SK-N-SH treated with all-trans-retinoic acid at 6 μM for 48 hours (cell line): ENCODE data around the gene MLIP.

Experiments used
- ATAC-seq: fragments of 200-7000 bp; cut with Tn5 transposase; 3 replicates; pipeline ENCODE4 v1.9.1; 2020; ENCODE audit warnings: mild to moderate bottlenecking, moderate library complexity
- ARNTL ChIP-seq: fragments of 450-650 bp; formaldehyde crosslinking; IDR thresholded peaks from 2 replicates; pipeline ENCODE4 v1.5.0; 2020; ENCODE audit warnings: low read depth, mild to moderate bottlenecking, moderate library complexity, borderline replicate concordance
- BACH2 ChIP-seq: fragments of 250-450 bp; sonication (Bioruptor Pico); IDR thresholded peaks from 2 replicates; pipeline ENCODE4 v1.9.0; 2021; ENCODE audit warnings: mild to moderate bottlenecking, borderline replicate concordance
- ESRRG ChIP-seq: fragments of 250-450 bp; sonication (Bioruptor Pico); IDR thresholded peaks from 2 replicates; pipeline ENCODE4 v1.6.1; 2021; ENCODE audit warnings: mild to moderate bottlenecking
- GLIS3 ChIP-seq: fragments of 250-450 bp; sonication (Bioruptor Pico); IDR thresholded peaks from 2 replicates; pipeline ENCODE4 v1.5.0; 2020; ENCODE audit warnings: mild to moderate bottlenecking, moderate library complexity
- PPARA ChIP-seq: fragments of 250-450 bp; sonication (Bioruptor Pico); IDR thresholded peaks from 2 replicates; pipeline ENCODE4 v1.5.0; 2020; ENCODE audit warnings: mild to moderate bottlenecking, borderline replicate concordance
- SNAI2 ChIP-seq: fragments of 250-450 bp; sonication (Bioruptor Pico); IDR thresholded peaks from 2 replicates; pipeline ENCODE4 v1.5.0; 2020; ENCODE audit warnings: mild to moderate bottlenecking, moderate library complexity
- TCF4 ChIP-seq: fragments of 250-450 bp; sonication (Bioruptor Pico); IDR thresholded peaks from 2 replicates; pipeline ENCODE4 v1.8.0; 2021; ENCODE audit warnings: mild to moderate bottlenecking, moderate library complexity, borderline replicate concordance
- TOX ChIP-seq: fragments of 250-450 bp; sonication (Bioruptor Pico); IDR thresholded peaks from 2 replicates; pipeline ENCODE4 v1.8.0; 2021; ENCODE audit warnings: mild to moderate bottlenecking, moderate library complexity, borderline replicate concordance
- ZC3H10 ChIP-seq: fragments of 250-450 bp; sonication (Bioruptor Pico); IDR thresholded peaks from 2 replicates; pipeline ENCODE4 v1.5.1; 2021; ENCODE audit warnings: mild to moderate bottlenecking, moderate library complexity
- ZFP30 ChIP-seq: fragments of 450-650 bp; formaldehyde crosslinking; IDR thresholded peaks from 2 replicates; pipeline ENCODE4 v1.5.0; 2022; ENCODE audit warnings: mild to moderate bottlenecking, moderate library complexity
- ZNF70 ChIP-seq: fragments of 450-650 bp; formaldehyde crosslinking; IDR thresholded peaks from 2 replicates; pipeline ENCODE4 v1.5.0; 2020; ENCODE audit warnings: mild to moderate bottlenecking, moderate library complexity
- ZNF8 ChIP-seq: fragments of 450-650 bp; formaldehyde crosslinking; IDR thresholded peaks from 2 replicates; pipeline ENCODE4 v1.5.0; 2020; ENCODE audit warnings: mild to moderate bottlenecking, moderate library complexity
- TF ChIP-seq, protein P1 (sequence below): fragments of 250-450 bp; sonication (Bioruptor Pico); IDR thresholded peaks from 2 replicates; pipeline ENCODE4 v1.5.1; 2020; ENCODE audit warnings: low read depth, mild to moderate bottlenecking, moderate library complexity
- TF ChIP-seq, protein P2 (sequence below): fragments of 250-450 bp; sonication (Bioruptor Pico); IDR thresholded peaks from 2 replicates; pipeline ENCODE4 v1.5.1; 2021; ENCODE audit warnings: mild to moderate bottlenecking, moderate library complexity
- TF ChIP-seq, protein P3 (sequence below): fragments of 250-450 bp; sonication (Bioruptor Pico); IDR thresholded peaks from 2 replicates; pipeline ENCODE4 v1.8.0; 2020; ENCODE audit warnings: mild to moderate bottlenecking, moderate library complexity, borderline replicate concordance

Gene MLIP

DNA sequence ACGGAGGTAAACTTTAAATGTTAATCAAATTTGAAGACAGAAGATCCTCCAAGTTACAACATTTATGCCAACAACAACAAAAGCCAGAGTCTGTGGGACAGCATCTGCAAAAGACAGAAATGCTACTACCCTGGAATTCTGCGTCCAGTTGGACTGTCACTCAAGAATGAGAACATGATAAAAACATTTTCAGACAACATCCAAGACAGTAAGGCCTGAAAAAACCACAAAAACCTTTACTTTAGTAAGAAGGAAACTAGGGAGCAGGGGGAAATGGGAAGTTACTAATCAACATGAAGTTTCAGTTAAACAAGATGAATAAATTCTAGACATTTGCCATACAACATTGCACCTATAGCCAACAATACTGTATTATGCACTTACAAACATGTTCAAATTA is 77.6 kb downstream of the MLIP start (continued):
- TF ChIP-seq, protein P1, sequence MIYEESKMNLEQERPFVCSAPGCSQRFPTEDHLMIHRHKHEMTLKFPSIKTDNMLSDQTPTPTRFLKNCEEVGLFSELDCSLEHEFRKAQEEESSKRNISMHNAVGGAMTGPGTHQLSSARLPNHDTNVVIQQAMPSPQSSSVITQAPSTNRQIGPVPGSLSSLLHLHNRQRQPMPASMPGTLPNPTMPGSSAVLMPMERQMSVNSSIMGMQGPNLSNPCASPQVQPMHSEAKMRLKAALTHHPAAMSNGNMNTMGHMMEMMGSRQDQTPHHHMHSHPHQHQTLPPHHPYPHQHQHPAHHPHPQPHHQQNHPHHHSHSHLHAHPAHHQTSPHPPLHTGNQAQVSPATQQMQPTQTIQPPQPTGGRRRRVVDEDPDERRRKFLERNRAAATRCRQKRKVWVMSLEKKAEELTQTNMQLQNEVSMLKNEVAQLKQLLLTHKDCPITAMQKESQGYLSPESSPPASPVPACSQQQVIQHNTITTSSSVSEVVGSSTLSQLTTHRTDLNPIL (CRISPR knock-in tag): no peak
- TF ChIP-seq, protein P2, sequence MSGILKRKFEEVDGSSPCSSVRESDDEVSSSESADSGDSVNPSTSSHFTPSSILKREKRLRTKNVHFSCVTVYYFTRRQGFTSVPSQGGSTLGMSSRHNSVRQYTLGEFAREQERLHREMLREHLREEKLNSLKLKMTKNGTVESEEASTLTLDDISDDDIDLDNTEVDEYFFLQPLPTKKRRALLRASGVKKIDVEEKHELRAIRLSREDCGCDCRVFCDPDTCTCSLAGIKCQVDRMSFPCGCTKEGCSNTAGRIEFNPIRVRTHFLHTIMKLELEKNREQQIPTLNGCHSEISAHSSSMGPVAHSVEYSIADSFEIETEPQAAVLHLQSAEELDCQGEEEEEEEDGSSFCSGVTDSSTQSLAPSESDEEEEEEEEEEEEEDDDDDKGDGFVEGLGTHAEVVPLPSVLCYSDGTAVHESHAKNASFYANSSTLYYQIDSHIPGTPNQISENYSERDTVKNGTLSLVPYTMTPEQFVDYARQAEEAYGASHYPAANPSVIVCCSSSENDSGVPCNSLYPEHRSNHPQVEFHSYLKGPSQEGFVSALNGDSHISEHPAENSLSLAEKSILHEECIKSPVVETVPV: no peak

DNA sequence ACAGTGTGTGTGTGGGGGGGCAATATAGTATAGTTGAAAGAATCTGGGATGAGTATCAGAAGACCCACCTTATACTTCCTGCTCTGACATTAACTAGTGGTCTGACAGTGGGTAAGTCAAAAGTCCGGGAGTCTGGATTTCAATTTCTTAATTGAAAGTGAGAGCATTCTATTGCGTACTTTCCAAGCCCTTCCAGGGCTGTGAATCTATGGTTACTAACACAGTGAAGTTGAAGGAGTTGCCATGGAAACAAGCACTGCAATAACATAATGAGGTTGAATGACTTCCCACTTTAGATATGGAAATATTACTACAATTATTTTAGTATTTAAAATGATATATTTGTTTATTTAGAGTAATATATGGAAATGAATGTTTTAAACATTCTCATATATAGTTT is 80.2 kb downstream of the MLIP start:
- peak; percentile 37; the same call in 1 of the 2 replicates for TF ChIP-seq TOX (CRISPR knock-in tag)
- TF ChIP-seq ZNF70 (CRISPR knock-in tag): no peak
- ATAC-seq: peak; percentile 70

DNA sequence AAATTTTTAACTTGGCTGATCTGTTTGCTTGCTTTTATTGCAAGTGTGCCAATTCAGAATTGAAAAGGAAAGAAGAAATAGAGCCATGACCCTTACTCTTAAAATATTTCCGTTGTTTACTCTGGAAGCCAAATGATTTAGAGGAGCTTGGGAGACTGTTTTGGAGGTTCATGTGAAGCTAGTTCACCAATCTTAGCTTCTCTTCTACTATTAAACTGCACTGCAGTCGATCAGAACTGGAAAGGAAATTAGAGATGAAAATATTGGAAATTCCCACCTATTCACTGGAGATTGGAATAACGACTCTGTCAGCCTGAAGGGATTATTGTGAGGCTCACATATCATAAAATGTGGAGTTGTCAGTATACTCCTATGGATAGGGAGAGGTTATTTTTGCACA is 81.8 kb downstream of the MLIP start:
- TF ChIP-seq, protein P3, sequence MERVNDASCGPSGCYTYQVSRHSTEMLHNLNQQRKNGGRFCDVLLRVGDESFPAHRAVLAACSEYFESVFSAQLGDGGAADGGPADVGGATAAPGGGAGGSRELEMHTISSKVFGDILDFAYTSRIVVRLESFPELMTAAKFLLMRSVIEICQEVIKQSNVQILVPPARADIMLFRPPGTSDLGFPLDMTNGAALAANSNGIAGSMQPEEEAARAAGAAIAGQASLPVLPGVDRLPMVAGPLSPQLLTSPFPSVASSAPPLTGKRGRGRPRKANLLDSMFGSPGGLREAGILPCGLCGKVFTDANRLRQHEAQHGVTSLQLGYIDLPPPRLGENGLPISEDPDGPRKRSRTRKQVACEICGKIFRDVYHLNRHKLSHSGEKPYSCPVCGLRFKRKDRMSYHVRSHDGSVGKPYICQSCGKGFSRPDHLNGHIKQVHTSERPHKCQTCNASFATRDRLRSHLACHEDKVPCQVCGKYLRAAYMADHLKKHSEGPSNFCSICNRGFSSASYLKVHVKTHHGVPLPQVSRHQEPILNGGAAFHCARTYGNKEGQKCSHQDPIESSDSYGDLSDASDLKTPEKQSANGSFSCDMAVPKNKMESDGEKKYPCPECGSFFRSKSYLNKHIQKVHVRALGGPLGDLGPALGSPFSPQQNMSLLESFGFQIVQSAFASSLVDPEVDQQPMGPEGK (CRISPR knock-in tag): no peak
- TF ChIP-seq TOX (CRISPR knock-in tag): peak; percentile 81
- peak; percentile 53 for ATAC-seq

DNA sequence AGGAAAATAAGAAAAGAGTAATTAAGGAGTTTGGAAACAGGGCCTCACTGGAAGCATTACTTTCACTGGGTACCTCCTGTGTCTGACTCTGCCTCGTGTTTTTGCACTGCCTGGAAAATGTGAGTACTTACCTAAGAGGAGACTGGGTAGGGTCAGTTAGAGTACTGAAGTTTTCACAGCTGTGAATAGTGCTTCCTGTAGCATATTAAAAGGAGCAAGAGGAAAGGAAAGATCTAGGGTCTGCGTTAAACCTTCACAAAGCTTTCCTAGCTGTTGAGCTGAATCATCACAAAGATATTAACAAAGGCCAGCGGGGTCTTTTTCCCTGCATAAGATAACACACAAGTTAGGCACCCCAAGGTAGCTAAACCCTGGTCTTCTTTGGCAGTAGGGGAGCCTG is 82.3 kb downstream of the MLIP start:
- TF ChIP-seq ZNF70 (CRISPR knock-in tag): no peak
- TF ChIP-seq TOX (CRISPR knock-in tag): no peak
- no peak for TF ChIP-seq ZC3H10 (CRISPR knock-in tag)
- TF ChIP-seq TCF4 (CRISPR knock-in tag): no peak
- TF ChIP-seq GLIS3 (CRISPR knock-in tag): no peak
- TF ChIP-seq SNAI2 (CRISPR knock-in tag): no peak
- TF ChIP-seq, protein P2: no peak
- no peak for TF ChIP-seq ESRRG (CRISPR knock-in tag)
- ATAC-seq: peak; percentile 15

DNA sequence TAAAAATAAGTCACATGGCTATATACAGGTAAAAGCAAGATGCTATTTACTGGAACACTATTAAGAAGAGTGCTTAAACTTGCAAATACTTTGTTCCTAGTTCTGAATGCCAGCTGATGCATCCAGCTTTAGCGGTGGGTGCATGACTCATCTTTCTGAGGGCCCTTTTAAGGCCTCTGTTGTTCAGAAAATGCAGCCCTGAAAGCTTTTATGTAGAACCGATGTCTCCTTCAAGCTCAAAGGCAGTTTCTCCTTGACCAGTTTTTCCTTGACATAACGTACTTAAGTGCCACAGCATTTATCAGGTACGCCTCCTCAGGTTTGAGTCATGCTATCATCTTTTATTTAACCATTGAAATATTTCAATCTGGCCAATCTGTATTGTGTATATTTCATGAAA is 82.8 kb downstream of the MLIP start:
- ATAC-seq: peak; percentile 85
- TF ChIP-seq, protein P2: no peak
- TF ChIP-seq TOX (CRISPR knock-in tag): peak; percentile 84

DNA sequence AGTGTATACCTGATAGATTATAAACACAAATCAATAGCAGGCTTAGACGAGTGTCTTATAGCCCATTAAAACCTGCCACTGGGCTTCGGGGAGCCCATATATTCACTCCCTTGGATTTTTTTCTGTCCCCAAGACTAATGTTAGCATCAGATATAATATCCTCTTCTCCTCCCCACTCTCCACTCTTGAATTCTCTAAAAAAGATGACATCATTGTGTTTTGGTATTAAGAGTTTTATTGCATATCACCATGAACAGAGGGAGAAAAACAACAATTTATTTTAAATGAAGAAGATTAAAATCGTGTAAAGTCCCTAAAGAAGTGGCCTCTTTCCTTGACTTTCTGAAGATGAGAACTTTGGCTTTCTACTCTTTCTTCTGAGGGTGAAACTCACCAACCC is 84.4 kb downstream of the MLIP start:
- ATAC-seq: no peak
- TF ChIP-seq GLIS3 (CRISPR knock-in tag) (no peak), BACH2 (CRISPR knock-in tag) (no peak), PPARA (CRISPR knock-in tag) (no peak), ZNF70 (CRISPR knock-in tag) (no peak), ZFP30 (CRISPR knock-in tag) (no peak), ARNTL (CRISPR knock-in tag) (no peak), ZNF8 (no peak), ZC3H10 (CRISPR knock-in tag) (no peak), ESRRG (CRISPR knock-in tag) (no peak)
